ENCODE data around the gene KISS1R.

KISS1R gene

GRCh38 chr19:900302-901111, 16.6 kb upstream of the KISS1R start:
- DNase-seq: no peak

GRCh38 chr19:901216-902092, 15.7 kb upstream of the KISS1R start:
- no peak for DNase-seq

DNA sequence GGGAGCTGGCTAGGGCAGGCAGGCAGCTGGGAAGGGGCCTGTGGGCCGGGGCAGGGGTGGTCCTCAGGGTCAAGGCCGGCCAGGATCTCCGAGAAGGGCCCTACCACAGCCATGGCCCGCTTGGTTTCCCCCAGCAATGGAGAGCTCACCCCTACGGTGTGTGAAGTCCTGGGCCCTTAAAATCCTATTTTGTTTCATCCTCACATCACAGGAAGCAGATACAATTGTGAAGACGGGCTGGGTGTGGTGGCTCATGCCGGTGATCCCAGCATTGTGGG, 15.1 kb upstream of the KISS1R start:
- no peak for DNase-seq

- no peak for DNase-seq
Measured at GRCh38 chr19:902446-903226, 14.5 kb upstream of the KISS1R start.

DNA sequence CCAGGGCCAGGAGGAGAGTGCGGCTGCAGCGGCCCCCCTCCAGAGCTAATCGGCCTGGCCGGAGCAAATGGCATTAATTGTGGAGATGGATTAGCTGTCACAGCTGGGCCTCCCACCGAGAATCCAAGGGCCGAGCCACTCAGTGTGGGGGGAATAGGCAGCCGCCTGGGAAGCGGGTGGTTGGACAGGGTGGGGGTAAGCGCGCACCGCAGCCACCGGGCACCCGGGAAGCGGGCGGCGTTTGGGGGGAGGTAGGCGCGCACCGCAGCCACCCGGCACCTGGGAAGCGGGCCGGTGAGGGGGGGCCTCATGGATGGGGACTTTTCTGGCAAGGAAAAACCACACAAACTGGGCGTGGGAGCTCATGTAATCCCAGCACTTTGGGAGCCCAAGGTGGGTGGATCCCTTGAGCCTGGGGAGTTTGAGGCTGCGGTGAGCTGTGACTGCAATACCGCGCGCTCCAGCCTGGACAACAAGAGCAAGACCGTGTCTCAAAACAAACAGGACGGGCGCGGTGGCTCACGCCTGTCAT, 13.8 kb upstream of the KISS1R start:
- DNase-seq: no peak

- DNase-seq: no peak
Measured at GRCh38 chr19:904545-904944, 12.6 kb upstream of the KISS1R start.

- DNase-seq: no peak
Measured at GRCh38 chr19:906480-906879, 10.7 kb upstream of the KISS1R start.

DNA sequence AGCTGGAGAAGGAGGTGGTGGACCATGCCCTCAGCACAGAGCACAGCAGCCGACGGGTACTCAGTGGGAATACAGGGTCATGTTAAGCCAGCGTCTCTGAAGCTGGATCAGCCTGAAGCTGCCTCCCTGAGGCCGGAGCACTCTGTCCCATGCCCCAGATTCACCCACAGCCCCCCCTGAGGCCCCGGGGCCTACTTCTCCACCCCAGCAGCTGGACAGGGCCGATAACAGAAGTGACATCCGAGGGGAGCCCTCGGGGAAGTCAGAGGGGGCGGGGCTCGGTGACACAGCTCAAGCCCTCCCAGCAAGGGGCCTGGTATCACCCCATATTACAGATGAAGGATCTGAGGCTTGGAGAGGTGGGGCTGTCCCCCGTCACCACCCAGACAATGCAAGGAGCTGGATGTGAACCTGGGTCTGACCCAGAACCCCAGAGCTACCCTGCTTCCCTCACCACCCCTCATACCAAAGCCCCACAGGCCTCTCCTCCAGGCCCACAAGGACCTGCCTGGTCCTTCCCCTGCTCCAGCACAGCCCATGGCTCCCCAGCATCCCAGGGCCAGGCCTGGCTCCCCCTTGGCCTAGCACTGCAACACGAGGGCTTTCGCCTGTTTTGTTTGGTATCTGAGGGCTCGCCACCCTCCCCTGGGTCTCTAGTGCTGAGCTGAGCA, 9.8 kb upstream of the KISS1R start:
- DNase-seq: no peak

- DNase-seq: no peak
Measured at GRCh38 chr19:911197-912033, 5.7 kb upstream of the KISS1R start.

DNA sequence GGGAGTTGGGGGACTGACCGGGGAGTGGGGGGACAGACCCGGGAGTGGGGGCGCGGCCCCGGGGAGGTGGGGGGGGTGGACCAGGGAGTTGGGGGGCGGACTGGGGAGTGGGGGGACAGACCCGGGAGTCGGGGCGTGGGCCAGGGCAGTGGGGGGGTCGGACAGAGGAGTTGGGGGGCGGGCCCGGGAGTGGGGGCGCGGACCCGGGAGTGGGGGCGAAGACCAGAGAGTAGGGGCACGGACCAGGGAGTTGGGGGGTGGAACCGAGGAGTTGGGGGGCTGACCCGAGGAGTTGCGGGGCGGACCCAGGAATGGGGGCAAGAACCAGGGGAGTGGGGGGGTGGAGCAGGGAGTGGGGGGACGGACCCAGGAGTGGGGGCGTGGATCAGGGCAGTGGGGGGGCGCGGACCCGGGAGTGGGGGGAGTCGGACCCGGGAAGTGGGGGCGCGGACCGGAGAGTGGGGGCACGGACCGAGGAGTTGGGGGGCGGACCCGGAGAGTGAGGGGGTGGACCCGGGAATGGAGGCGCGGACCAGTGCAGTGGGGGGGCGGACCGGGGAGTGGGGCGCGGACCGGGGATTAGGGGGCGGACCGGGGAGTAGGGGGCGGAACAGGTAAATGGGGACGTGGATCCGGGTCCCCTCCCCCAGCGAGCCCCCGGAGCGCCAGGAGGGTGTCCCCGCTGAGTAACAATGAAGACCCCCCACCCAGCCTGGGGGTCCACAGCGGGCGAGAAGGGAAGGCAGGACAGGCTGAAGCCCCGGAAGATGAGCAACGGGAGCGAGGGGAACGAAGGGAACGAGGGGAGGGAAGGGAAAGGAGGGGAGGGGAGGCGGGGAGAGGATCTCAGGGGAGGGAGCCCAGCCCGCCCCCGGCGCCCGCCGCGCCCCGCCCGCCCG, 4.7 kb upstream of the KISS1R start:
- no peak for DNase-seq

DNA sequence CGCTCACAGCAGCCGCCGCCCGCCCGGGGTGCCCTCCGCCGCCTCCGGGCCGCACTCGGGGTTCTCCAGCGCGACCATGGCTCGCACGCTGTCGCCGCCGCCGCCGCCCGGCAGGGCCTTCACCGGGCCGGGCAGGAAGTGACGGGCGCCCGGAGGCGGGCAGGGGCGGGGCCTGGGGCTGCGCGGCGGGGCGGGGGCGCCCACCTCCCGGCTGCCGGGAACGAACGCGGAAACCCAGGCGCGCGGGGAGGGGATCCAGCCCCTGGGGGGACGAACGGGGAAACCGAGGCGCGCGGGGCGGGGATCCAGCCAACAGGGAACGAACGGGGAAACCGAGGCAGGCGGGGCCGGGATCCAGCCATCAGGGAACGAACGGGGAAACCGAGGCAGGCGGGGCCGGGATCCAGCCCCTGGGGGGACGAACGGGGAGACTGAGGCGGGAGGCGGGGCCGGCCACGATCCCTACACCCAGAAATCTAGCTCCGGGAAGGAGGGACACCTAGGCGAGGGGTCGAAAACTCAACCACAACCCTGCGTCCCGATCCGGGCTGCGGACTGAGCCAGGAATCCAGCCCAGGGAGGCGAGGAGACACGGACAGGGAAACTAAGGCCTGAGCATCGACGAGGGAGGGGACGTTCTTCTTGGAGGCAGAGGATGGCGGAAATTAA, 3.9 kb upstream of the KISS1R start, which contains the start of gene R3HDM4:
Gene R3HDM4 (minus strand): TSS at position 140 of the 669 bp plus-strand sequence. CDS start 62 bp downstream, at position 78.
- no peak for DNase-seq

DNA sequence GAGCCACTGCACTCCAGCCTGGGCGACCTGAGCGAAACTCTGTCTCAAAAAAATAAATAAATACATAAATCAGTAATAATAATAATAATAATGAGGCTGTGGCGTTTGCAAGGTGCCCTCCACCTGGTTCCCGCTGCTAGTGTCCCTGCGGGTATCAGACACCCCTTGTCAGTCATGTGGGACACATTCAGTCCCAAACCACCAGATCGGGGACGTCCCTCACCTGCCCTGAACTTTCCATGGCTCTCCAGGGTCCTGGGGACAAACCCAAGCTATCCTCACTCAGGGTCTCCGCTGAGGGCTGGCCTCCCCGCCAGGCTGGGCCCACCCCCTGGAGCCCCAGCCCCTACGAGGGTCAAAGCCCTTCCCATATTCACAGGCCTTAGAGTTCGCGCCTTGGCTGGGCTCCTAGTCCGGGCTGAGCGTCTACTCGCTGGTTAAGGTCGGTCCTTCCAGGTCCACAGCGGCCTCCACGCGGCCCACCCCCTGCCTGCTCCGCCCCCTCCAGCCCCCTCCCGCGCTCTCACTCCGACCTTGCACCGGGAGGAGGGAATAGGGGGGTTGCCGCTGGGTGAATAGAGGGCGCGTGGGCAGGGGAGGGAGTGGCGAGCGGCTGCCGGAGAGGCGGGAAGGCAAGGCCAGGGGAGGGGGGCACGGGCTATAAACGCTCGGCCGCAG, 349 bp upstream of the KISS1R start:
- no peak for DNase-seq

DNA sequence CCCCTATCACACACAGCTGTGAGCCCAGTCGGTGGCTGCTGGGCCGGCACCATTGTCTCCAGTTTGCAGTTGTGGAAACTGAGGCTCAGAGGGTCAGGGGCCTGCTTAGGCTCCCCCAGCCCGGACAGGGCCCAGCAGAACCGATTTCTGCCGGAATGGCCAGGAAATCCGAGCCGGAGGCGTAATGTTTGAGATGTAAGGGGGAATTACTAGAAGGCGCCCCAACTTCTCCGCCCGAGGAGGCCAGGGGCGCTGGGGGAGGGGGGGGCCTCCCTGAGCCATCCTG, 962 bp downstream of the KISS1R start:
- DNase-seq: no peak

DNA sequence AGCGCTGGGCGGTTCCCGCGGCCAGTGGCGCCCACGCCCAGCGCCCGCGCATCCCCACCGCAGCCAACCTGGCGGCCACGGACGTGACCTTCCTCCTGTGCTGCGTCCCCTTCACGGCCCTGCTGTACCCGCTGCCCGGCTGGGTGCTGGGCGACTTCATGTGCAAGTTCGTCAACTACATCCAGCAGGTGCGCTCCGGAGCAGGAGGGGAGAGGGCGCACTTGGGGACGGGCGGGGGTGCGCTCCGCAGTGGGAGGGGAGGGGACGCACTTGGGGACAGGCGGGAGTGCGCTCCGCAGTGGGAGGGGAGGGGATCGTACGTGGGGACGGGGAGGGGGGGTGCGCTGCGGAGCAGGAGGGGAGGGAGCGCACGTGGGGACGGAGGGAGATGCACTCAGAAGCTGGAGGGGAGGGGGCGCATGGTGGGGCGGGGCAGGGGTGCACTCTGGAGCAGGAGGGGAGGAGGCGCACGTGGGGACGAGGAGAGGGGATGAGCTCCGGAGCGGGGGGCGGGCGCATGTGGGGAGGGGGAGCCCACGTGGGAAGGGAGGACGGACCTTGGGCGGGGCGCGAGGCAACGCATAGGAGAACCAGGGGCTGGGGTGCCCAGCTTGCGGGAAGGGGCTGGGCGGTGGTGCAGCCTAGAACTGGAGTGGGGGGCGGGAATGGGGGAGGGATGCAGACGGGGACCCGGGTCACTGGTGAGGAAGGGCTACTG, 1.5 kb downstream of the KISS1R start:
- DNase-seq: no peak

- no peak for DNase-seq
Measured at GRCh38 chr19:919199-920050, 2.3 kb downstream of the KISS1R start.

DNA sequence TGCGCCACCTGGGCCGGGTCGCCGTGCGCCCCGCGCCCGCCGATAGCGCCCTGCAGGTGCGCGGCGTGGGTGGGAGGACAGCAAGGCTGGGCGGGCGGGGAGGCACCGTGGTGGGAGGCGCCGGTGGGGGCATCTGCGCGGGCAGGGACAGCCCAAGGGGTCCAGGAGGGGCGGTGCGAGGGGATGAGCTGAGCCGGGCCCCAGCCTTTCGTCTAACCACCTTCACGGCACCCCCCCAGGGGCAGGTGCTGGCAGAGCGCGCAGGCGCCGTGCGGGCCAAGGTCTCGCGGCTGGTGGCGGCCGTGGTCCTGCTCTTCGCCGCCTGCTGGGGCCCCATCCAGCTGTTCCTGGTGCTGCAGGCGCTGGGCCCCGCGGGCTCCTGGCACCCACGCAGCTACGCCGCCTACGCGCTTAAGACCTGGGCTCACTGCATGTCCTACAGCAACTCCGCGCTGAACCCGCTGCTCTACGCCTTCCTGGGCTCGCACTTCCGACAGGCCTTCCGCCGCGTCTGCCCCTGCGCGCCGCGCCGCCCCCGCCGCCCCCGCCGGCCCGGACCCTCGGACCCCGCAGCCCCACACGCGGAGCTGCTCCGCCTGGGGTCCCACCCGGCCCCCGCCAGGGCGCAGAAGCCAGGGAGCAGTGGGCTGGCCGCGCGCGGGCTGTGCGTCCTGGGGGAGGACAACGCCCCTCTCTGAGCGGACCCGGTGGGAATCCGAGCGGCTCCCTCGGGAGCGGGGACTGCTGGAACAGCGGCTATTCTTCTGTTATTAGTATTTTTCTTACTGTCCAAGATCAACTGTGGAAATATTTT, 3.1 kb downstream of the KISS1R start:
- DNase-seq: no peak

DNA sequence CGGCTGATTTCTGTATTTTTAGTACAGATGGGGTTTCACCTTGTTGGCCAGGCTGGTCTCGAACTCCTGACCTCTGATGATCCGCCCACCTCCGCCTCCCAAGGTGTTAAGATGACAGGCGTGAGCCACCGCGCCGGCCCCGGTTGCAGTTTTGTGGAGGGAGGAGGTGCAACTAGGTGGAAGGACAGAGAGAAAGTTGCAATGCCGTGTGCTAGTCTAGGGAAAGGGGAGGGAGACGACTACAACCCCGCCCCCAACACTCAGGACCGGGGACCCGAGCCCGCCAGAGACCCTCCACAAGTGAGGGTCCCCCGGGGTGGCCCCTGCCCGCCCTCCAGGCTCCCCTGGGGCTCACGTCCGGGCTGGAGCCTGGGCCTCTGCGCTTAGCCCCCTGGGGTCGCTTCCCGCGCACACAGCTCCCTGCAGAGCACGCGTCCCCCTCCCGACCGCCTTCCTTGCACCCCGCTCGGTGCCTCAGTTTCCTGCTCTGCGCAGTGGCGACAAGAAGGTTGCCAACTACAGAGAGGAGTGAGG, 7.5 kb downstream of the KISS1R start:
- no peak for DNase-seq
